GM08714 (cell line): ENCODE data around the gene LDLRAD4.

Experiments
- H3K4me3 ChIP-seq: fragments of 200-500 bp; sonication (Bioruptor generic); 2 replicates; pipeline ENCODE4 v1.5.1; 2014; ENCODE audit warnings: mild to moderate bottlenecking, low read length, inconsistent platforms
- ZNF274 ChIP-seq: IDR thresholded peaks from 2 replicates; pipeline ENCODE4 v1.6.1; 2012; ENCODE audit warnings: mild to moderate bottlenecking, low read depth, low read length

LDLRAD4 gene

DNA sequence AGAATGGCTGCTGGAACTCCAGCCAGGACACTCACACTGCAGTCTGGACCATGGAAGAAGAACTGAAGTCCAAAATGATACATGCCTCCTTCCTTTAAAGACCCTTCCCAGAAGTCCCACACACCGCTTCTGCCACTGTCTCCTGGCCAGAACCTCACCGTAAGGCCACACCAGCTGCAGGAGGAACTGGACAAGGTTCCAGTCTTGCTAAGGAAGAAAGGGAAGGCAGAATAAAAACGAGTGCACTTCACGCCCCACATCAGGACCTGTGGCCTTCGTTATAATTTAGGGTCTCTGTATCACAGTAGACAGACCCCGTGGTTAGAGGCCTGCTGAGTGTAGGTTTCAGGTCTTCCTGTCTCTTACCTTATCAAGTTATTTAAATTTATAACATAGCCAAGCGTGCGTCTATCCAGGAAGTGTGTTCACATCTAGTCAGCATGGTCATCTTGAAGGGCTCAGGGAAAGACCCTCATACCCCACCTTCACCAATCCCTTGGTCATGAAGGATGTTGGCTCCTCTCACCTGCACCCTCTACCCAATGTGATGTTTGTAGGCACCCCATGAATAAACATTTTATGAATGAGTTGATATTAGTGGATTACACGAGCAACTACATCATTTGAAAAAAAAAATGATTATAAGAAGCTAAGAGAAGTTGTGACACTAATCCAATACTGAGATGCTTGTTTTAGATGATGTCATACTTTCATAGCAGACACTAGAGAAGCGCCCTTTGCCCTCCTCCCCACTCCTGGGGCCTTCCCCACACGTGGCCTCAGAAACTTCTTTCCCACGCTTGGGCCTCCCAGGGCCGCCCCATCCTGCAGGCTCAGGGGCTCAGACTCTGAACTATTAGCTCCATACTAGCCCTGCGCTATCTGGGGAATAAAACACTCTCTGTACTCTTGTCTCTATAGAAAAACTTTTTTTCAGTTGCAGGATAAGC is 350.2 kb downstream of the LDLRAD4 start:
- TF ChIP-seq ZNF274 = no peak
- no peak overlapping the region for H3K4me3 ChIP-seq

DNA sequence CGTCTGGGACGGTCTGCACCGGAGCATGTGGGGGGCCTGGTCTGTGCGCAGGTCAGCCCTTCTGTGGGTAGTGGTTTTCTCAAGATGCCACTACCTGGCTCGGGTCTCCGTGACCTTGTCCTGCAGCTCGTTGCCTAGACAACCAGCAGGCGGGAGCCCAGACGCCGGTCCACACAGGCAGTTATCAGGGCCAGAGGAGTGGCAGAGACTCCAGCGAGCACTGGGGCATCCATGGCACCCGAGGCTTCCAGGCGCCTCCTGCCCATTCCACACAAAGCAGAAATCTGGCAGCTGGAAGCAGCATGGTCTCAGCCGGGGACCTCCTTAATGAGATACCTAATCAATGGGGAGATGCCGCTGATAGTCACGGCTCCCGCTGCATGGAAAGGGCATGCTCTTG is 351.7 kb downstream of the LDLRAD4 start:
- TF ChIP-seq ZNF274 = no peak
- H3K4me3 ChIP-seq = no peak overlapping the region

DNA sequence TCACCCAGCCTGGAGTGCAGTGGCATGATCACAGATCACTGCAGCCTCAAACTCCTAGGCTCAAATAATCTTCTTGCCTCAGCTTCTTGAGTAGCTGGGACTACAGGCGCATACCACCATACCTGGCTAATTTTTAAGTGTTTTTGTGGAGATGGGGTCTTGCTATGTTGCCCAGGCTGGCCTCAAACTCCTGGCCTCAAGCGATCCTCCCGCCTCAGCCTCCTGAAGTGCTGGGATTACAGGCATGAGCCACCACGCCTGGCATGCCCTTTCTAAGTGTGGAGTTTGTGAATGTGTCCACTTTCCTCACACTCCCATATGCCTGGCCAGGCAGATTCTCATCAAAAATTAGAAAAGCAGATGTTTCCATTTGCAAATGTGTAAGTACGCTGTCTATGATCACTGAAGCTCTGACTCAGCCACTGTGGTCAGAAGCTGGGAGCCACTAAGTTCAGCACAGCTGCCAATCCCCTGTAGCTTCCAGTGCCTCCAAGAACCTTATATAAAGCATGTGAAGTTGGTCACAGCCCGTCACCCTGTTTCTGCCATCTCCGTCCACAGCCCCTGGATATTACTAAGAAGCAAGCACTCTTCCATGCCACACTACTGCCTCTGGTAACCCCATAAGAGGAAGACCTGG is 352.4 kb downstream of the LDLRAD4 start:
- no peak for TF ChIP-seq ZNF274
- H3K4me3 ChIP-seq = no peak overlapping the region

DNA sequence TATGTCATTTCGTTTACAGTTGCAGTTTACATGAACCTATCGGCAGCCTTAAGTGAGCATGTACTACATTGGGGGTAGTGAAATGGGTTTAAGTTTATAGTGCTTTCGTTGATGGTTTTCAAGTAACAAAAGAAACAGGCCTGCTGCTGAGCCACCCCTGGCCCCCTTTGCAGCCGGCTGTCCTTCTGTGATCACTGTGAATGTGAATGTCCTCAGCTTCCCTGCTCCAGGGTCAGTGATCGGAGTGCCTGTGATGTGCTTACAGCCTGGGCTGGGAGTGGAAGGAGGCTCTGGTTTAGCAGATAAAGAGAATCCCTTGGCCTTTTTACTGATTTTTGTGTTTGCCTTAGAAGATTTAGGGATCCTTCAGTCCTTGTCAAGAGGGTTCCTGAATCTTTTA is 353.6 kb downstream of the LDLRAD4 start:
- TF ChIP-seq ZNF274 = no peak
- H3K4me3 ChIP-seq = no peak overlapping the region

DNA sequence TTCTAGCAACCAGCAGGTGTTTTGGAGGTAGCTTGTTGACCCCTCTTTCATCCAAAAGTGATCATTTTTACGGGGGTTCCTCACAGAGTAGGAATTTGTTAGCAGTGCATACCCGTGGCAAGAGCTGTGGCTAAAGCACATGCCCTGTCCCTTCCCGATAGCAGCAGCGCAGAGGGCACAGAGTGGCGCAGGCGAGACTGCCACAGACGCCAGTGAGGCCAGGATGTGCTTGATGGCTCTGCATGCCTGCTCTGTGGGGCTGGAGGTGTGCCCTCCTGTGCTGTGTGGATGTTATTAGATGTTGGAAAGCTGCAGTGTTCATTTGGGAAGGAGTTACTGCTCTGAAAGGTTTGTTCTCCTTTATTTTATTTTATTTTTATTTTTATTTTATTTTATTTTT is 354.2 kb downstream of the LDLRAD4 start:
- no peak for TF ChIP-seq ZNF274
- no peak overlapping the region for H3K4me3 ChIP-seq

DNA sequence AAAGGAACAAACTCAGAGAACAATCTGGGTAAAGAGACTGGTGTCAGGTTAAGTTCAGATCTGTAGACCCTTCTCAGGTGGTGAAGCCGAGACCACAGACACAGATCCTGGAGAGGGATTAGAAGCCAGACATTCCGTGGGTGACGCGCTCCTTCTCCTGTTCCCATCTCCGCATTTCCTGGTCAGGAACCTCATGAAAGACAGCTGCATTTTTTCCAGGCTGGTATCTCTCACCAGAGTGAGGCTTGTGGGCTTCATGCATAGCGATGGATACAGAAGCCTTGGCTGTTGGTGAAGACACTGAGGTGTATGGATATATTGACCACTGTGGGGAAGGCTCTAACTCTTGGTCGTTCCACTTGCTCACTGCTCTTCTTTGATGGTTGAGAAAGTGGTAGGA is 355.2 kb downstream of the LDLRAD4 start:
- TF ChIP-seq ZNF274 = no peak
- H3K4me3 ChIP-seq = no peak overlapping the region

DNA sequence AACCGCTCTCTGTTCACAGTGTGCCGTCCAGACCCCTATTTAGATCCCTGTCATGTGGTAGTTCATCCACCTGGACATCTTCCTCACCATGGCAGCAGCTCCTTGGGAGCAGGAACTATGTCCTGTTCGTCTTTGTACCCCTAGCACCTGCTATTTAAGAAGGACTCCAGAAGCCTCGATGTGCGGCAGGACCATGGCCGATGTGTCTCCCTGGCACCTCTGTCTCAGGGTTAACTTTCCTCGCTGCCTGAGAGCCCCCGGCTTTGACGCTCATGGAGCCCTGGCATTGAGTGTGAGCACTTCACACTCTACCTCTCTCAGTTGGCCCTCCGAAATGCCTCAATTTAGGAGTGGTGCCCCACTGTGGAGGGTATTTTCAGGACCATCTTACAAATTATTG is 355.8 kb downstream of the LDLRAD4 start:
- H3K4me3 ChIP-seq = no peak overlapping the region
- no peak for TF ChIP-seq ZNF274

DNA sequence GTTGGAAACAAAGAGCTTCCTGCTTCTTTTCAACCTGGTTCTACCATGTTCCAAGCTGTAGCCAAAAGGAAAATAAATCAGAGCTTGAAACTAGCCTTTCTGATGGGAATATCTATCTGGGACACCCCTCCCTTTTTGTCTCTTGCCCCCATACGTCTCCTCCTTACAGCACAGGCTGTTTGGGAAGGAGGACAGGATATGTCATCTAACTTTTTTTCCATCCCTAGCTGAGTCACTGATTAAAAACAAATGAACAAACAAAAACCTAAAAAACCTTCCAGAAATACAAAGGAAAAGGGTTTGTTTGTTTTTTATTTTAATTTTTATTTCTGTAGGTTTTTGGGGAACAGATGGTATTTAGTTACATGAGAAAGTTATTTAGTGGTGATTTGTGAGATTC is 356.2 kb downstream of the LDLRAD4 start:
- H3K4me3 ChIP-seq = no peak overlapping the region
- no peak for TF ChIP-seq ZNF274

DNA sequence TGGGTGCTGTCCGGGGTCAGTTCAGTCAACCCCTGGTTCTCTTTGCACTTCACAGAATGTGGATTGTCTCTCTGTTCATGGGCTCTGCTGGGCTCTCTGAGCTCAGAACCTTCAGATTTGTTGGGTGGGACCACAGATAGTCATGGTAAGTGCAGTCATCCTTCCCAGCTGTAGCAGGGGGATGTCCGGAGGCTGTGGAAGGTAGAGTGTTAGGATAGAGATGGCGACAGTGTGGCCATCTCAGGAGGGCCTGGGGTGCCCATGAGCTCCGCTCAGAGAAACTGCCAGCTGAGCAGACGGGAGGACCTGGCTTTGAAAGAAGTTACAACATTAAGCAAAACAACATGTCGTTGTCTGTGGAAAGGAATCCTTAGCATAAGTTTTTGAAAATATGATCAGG is 358.0 kb downstream of the LDLRAD4 start:
- TF ChIP-seq ZNF274 = no peak
- H3K4me3 ChIP-seq = no peak overlapping the region

DNA sequence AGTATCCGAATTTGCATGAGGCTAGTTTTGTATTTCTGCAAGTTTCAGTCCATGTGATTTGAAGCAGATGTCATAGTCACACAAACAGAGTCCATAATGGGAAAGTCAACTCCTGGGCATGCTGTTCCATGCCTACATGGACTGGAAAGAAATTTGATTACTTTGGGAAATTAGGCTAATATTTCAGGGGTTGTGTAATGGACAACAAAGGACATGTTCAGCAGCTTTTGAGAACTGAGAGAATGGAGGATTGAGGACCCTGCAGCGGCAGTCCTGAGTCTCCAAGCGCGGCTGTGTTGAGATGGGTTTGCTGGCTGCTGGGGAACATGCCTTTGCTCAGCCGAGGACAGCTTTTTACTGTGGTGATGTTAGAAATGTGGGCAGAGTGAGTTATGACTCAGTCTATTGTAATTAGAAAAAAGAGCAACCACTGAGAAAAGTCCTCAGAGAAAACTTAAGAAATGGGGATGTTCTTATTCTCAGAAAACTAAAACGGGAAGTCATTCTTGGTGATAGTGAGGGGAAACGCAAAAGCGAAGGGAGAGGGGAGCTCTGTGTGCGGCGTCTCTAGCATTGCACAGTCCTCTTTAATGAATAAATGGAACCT is 358.6 kb downstream of the LDLRAD4 start:
- TF ChIP-seq ZNF274 = no peak
- peak overlapping the region; percentile 47; the same call in 1 of the 2 replicates for H3K4me3 ChIP-seq

DNA sequence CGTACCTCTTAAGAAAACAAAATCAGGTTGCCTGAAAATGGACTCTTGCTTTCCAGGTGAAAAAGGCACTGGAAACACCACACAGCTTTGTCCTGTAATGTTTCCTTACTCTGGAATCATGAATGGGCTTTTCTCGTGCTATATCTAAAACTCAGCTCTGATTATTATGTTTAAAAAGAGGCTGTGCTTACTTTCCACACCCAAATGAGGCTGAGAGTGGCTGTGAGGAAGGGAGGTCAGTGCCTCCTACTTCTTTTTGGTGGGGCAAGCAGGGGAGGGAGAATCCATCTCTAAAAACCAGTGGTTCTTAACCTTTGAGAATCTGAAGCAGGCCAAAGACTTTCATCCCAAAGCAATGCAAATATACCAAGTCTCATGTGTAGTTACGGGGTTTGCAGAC is 359.2 kb downstream of the LDLRAD4 start:
- no peak for TF ChIP-seq ZNF274
- peak overlapping the region; percentile 47; the same call in 1 of the 2 replicates for H3K4me3 ChIP-seq

DNA sequence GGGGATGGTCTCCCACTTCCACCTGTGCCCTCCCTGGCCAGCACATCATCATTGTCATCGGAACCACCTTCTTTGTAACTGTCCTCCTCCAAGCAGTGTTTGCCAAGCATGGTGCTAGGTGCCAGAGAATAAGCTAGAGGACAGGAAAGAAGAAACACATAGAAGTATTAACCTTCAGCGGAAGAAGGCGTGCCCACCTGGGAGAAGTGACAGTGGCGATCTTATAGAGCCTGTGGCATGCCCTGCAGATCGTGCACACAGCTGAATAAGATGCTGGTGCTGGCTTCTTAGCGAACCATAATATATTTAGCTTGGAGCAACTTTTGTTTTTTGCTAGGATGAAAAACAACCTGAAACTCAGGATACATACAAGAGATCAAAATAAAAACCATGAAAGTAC is 359.8 kb downstream of the LDLRAD4 start:
- H3K4me3 ChIP-seq = no peak overlapping the region

DNA sequence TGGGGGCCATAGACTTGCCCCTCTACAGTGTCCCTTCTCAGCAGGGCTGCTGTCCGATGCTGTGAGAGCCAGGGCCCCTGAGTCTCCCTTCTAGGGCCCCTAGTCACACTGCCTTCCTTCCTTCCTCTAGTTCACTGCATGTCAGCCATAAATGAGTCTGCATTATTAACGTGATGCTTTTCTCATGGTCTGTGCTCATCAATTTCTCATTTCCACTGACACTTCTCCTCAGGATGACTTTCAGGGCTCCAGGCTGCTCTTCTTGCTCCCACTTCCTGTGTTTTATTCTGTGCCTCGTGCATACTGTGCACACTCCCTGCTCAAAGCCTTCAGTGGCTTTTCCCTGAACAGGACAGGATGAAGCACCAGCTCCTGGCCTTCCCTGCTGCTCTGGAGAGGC is 361.3 kb downstream of the LDLRAD4 start:
- no peak overlapping the region for H3K4me3 ChIP-seq
- no peak for TF ChIP-seq ZNF274

More for the DNA sequence above, 359.8 kb downstream of the LDLRAD4 start:
- TF ChIP-seq ZNF274 = no peak

DNA sequence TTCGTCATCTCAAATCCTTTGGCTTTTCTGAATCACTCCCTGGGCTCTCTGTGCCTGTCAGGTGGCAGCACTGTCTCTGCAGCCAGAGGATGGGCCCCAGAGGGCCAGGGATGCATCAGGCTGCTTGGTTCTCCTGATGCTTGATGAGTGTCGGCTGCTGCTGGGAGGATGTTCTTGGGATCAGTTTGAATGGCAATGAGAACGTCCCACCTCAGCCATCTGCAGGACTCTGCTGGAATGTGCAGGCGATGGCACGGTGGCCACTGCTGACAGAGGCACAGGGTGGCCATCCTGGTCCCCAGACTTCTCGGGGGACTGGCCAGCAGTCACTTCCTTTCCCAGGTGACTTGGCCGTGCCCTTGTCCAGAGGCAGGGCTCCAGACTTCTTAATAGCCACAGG is 361.8 kb downstream of the LDLRAD4 start:
- no peak overlapping the region for H3K4me3 ChIP-seq
- TF ChIP-seq ZNF274 = no peak

DNA sequence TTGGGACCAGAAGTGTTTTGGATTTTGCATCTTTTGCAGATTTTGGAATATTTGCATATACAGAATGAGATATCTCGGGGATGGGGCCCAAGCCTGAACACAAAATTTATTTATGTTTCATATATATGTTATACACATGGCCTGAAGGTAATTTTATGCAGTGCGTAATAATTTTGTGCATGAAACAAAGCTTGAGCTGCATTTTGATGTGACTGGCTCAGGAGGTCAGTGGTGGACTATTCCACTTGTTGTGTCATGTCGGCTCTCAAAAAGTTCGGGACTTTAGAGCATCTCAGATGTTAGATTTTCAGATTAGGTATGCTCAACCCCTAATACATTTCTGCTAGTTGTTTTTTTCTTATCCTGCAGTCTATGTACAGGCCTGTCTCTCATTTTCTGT is 362.4 kb downstream of the LDLRAD4 start:
- no peak overlapping the region for H3K4me3 ChIP-seq
- TF ChIP-seq ZNF274 = no peak
